ENCODE data around the gene RAB38. TPM values are rescaled to one million over a fixed set of nuclear protein-coding genes. Genes with fewer than 3 reads are reported as not detected.

RAB38 gene
- total RNA-seq, 1 experiment from 2014 or later = 0.15 TPM

- H3K36me3 ChIP-seq (ENCODE audit: control insufficient read depth, insufficient read depth, low read length) = no peaks in the 10 kb centered on the region
- H3K27me3 ChIP-seq (ENCODE audit: control insufficient read depth, insufficient read depth, low read length) = no peaks in the 10 kb centered on the region
- in situ Hi-C loops (cut with HindIII; ENCODE audit: low pct_unique_long_range_greater_than_20kb, low sequenced_read_pairs) = no loop called here
- H3K4me3 ChIP-seq (ENCODE audit: low read depth in 2 of 2, low read length in 2 of 2) = no peak overlapping the region
- H3K9me3 ChIP-seq (ENCODE audit: control insufficient read depth, insufficient read depth, low read depth, low read length) = no peaks in the 10 kb centered on the region
- DNase-seq (ENCODE audit: low read depth, low spot score) = no peak
- POLR2A ChIA-PET = no interaction called here
- no peak overlapping the region for H3K27ac ChIP-seq (ENCODE audit: low read length)
- TF ChIP-seq, protein P1, sequence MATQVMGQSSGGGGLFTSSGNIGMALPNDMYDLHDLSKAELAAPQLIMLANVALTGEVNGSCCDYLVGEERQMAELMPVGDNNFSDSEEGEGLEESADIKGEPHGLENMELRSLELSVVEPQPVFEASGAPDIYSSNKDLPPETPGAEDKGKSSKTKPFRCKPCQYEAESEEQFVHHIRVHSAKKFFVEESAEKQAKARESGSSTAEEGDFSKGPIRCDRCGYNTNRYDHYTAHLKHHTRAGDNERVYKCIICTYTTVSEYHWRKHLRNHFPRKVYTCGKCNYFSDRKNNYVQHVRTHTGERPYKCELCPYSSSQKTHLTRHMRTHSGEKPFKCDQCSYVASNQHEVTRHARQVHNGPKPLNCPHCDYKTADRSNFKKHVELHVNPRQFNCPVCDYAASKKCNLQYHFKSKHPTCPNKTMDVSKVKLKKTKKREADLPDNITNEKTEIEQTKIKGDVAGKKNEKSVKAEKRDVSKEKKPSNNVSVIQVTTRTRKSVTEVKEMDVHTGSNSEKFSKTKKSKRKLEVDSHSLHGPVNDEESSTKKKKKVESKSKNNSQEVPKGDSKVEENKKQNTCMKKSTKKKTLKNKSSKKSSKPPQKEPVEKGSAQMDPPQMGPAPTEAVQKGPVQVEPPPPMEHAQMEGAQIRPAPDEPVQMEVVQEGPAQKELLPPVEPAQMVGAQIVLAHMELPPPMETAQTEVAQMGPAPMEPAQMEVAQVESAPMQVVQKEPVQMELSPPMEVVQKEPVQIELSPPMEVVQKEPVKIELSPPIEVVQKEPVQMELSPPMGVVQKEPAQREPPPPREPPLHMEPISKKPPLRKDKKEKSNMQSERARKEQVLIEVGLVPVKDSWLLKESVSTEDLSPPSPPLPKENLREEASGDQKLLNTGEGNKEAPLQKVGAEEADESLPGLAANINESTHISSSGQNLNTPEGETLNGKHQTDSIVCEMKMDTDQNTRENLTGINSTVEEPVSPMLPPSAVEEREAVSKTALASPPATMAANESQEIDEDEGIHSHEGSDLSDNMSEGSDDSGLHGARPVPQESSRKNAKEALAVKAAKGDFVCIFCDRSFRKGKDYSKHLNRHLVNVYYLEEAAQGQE (IDR thresholded peaks at IDR 0.05; ENCODE audit: insufficient read depth in 1 of 2, low read depth in 2 of 2, low read length in 1 of 2) = no peak
- no peak for TF ChIP-seq CTCF (IDR thresholded peaks at IDR 0.05)
- CTCF ChIA-PET = no interaction called here
- no TSS peak for BruUV-seq (replicated peaks)
- intact Hi-C loops (cut with micrococcal nuclease; ENCODE audit: unreplicated experiment) = no loop called here
- no peaks in the 10 kb centered on the region for H3K4me1 ChIP-seq (ENCODE audit: control insufficient read depth, insufficient read depth, low read length)
- no peak for ATAC-seq
These were observed 86.1 kb downstream of the RAB38 start for GRCh38 chr11:88089134-88089533.

GRCh38 chr11:88087337-88087736 is 87.9 kb downstream of the RAB38 start:
- no peak overlapping the region for H3K27ac ChIP-seq (ENCODE audit: low read length)
- H3K4me3 ChIP-seq (ENCODE audit: low read depth in 2 of 2, low read length in 2 of 2) = no peak overlapping the region
- ATAC-seq (no peak), DNase-seq (ENCODE audit: low read depth, low spot score) (no peak)
- POLR2A ChIA-PET = no interaction called here
- no peaks in the 10 kb centered on the region for H3K36me3 ChIP-seq (ENCODE audit: control insufficient read depth, insufficient read depth, low read length)
- no TSS peak for BruUV-seq (replicated peaks)
- TF ChIP-seq CTCF (IDR thresholded peaks at IDR 0.05) = no peak
- no peak for TF ChIP-seq SIN3A (IDR thresholded peaks at IDR 0.05; ENCODE audit: borderline replicate concordance, insufficient read depth, low read depth, low read length)
- TF ChIP-seq POLR2AphosphoS5 (IDR thresholded peaks at IDR 0.05; ENCODE audit: low read depth, low read length) = no peak
- no peak for TF ChIP-seq TCF7L2 (IDR thresholded peaks at IDR 0.05; ENCODE audit: low read depth, low read length)
- intact Hi-C loops (cut with micrococcal nuclease; ENCODE audit: unreplicated experiment) = no loop called here
- in situ Hi-C loops (cut with HindIII; ENCODE audit: low pct_unique_long_range_greater_than_20kb, low sequenced_read_pairs) = no loop called here
- no peaks in the 10 kb centered on the region for H3K4me1 ChIP-seq (ENCODE audit: control insufficient read depth, insufficient read depth, low read length)
- no peaks in the 10 kb centered on the region for H3K9me3 ChIP-seq (ENCODE audit: control insufficient read depth, insufficient read depth, low read depth, low read length)
- CTCF ChIA-PET = no interaction called here
- no peaks in the 10 kb centered on the region for H3K27me3 ChIP-seq (ENCODE audit: control insufficient read depth, insufficient read depth, low read length)

GRCh38 chr11:88086297-88086696 is 88.9 kb downstream of the RAB38 start:
- no TSS peak for BruUV-seq (replicated peaks)
- Histone ChIP-seq H3K27ac (ENCODE audit: low read length) (no peak overlapping the region), H3K4me3 (ENCODE audit: low read depth in 2 of 2, low read length in 2 of 2) (no peak overlapping the region), H3K27me3 (ENCODE audit: control insufficient read depth, insufficient read depth, low read length) (no peaks in the 10 kb centered on the region), H3K36me3 (ENCODE audit: control insufficient read depth, insufficient read depth, low read length) (no peaks in the 10 kb centered on the region), H3K9me3 (ENCODE audit: control insufficient read depth, insufficient read depth, low read depth, low read length) (no peaks in the 10 kb centered on the region), H3K4me1 (ENCODE audit: control insufficient read depth, insufficient read depth, low read length) (no peaks in the 10 kb centered on the region)
- no peak for ATAC-seq
- no peak for TF ChIP-seq CTCF (IDR thresholded peaks at IDR 0.05)
- no peak for TF ChIP-seq TCF7L2 (IDR thresholded peaks at IDR 0.05; ENCODE audit: low read depth, low read length)
- no peak for TF ChIP-seq SIN3A (IDR thresholded peaks at IDR 0.05; ENCODE audit: borderline replicate concordance, insufficient read depth, low read depth, low read length)
- TF ChIP-seq, protein P1 (IDR thresholded peaks at IDR 0.05; ENCODE audit: insufficient read depth in 1 of 2, low read depth in 2 of 2, low read length in 1 of 2) = no peak
- no peak for TF ChIP-seq POLR2AphosphoS5 (IDR thresholded peaks at IDR 0.05; ENCODE audit: low read depth, low read length)
- ChIA-PET POLR2A (no interaction called here), CTCF (no interaction called here)
- in situ Hi-C loops (cut with HindIII; ENCODE audit: low pct_unique_long_range_greater_than_20kb, low sequenced_read_pairs) = no loop called here
- DNase-seq (ENCODE audit: low read depth, low spot score) = no peak
- intact Hi-C loops (cut with micrococcal nuclease; ENCODE audit: unreplicated experiment) = no loop called here
